ENCODE data around the gene GTPBP6. TPM values are rescaled to one million over a fixed set of nuclear protein-coding genes. Genes with fewer than 3 reads are reported as not detected.
"Not testable (repeated sequence)": the region's sequence is repeated elsewhere in the genome, so short reads cannot be mapped to it uniquely, and the experiment has no call there.

GTPBP6 gene
- total RNA-seq, 1 donor, result 25.5 TPM

- no peak overlapping the region for H3K4me3 ChIP-seq (ENCODE audit: low read depth, low read length)
- TF ChIP-seq, protein P1, sequence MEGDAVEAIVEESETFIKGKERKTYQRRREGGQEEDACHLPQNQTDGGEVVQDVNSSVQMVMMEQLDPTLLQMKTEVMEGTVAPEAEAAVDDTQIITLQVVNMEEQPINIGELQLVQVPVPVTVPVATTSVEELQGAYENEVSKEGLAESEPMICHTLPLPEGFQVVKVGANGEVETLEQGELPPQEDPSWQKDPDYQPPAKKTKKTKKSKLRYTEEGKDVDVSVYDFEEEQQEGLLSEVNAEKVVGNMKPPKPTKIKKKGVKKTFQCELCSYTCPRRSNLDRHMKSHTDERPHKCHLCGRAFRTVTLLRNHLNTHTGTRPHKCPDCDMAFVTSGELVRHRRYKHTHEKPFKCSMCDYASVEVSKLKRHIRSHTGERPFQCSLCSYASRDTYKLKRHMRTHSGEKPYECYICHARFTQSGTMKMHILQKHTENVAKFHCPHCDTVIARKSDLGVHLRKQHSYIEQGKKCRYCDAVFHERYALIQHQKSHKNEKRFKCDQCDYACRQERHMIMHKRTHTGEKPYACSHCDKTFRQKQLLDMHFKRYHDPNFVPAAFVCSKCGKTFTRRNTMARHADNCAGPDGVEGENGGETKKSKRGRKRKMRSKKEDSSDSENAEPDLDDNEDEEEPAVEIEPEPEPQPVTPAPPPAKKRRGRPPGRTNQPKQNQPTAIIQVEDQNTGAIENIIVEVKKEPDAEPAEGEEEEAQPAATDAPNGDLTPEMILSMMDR (IDR thresholded peaks at IDR 0.05; ENCODE audit: insufficient read depth, low read depth, low read length), result no peak
- no peak for DNase-seq (ENCODE audit: low read depth)
Observed at GRCh38 chrX:311156-312129, 7.2 kb downstream of the GTPBP6 start.

DNA sequence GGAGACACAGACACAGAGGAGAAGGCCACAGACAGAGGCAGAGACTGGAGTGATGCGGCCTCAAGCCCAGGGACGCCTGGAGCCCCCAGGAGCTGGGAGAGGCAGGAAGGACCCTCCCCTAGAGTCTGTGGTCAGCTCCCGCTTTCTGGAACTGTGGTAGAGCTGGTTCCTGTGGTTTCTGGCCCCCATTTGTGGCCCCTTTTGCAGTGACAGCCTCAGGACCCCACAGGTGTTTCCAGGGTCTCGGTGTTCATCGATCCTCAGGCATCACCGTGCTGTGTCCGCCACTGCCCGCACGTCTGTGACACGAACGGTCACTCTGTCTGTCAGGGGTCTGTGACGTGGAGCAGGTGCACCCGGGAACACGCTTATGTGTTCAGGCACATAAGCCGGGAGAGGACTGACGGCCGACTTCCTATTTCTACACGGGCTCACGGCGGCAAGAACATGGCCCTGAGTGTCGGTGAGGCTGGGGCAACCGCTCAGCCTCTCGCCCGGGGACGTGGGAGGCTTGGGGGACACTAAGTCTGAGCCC is 7.9 kb downstream of the GTPBP6 start:
- H3K4me3 ChIP-seq (ENCODE audit: low read depth, low read length), result no peak overlapping the region
- DNase-seq (ENCODE audit: low read depth), result no peak
- TF ChIP-seq, protein P1 (IDR thresholded peaks at IDR 0.05; ENCODE audit: insufficient read depth, low read depth, low read length), result no peak

GRCh38 chrX:308821-309520 is 9.6 kb downstream of the GTPBP6 start:
- no peak for DNase-seq (ENCODE audit: low read depth)
- TF ChIP-seq, protein P1 (IDR thresholded peaks at IDR 0.05; ENCODE audit: insufficient read depth, low read depth, low read length), result no peak
- H3K4me3 ChIP-seq (ENCODE audit: low read depth, low read length), result no peak overlapping the region

GRCh38 chrX:307261-308111 is 11.1 kb downstream of the GTPBP6 start:
- no peak for DNase-seq (ENCODE audit: low read depth)
- TF ChIP-seq, protein P1 (IDR thresholded peaks at IDR 0.05; ENCODE audit: insufficient read depth, low read depth, low read length), result no peak
- H3K4me3 ChIP-seq (ENCODE audit: low read depth, low read length), result no peak overlapping the region

- not testable (repeated sequence) for DNase-seq (ENCODE audit: low read depth); H3K4me3 ChIP-seq (ENCODE audit: low read depth, low read length)
Observed at GRCh38 chrX:306614-307251, 11.9 kb downstream of the GTPBP6 start.

GRCh38 chrX:305781-306613 is 12.6 kb downstream of the GTPBP6 start:
- DNase-seq (ENCODE audit: low read depth); H3K4me3 ChIP-seq (ENCODE audit: low read depth, low read length): not testable (repeated sequence)

Measured in fibroblast of villous mesenchyme (primary cell).